ENCODE data around the gene PRKRIP1.
"Not testable (repeated sequence)": the region's sequence is repeated elsewhere in the genome, so short reads cannot be mapped to it uniquely, and the experiment has no call there.

The PRKRIP1 gene

DNA sequence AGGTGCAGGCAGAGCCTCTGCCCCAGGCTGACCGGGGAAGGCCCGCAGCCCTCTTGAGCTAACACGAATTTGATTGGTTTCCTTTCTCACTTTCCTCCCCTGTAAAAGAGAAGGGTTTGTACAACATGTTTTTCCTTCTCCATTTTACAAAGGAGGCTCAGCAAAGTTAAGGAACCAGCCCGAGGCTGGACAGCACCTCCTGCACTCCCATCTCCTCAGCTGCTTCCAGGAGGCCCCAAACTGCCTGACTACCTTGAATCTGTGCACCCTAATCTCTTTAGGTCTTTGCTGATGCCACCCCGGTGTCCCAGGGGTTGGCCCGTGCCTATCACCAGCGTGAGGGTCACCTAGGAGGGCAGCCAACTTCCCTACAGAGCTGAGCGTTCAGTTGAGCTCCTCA is 64.3 kb downstream of the PRKRIP1 start:
- DNase-seq: no peak

DNA sequence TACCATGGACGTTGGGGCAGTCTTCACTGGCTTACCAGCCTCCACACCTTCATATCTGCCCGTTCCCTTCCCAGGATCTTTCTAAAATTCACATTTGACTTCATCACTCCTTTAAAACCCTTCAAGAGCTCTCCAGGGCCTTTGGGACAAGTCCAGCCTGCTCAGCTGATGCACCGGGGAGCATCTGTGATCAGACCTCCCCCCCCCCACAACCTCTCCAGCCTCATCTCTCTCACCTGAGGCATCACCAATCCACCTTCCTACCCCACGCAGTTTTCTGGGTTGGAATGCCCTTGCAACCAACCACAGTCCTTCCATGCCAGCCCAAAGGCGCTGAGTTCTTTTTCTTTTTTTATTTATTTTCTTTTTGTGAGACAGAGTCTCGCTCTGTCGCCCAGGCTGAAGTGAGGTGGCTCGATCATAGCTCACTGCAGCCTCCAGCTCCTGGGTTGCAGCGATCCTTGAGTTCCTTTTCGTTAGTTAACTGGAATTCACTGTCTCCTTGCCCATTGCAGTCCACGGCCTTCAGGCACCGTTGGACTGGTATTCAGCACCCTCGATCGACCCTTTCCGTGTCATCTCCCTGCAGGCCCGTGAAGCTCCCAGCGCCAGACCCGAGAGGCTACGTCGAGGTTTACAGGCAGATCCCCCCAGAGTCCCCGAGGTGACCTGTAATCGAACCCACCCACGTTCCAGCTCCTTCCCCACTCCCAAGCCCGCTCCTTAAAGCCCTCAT is 67.8 kb downstream of the PRKRIP1 start:
- DNase-seq: no peak

DNA sequence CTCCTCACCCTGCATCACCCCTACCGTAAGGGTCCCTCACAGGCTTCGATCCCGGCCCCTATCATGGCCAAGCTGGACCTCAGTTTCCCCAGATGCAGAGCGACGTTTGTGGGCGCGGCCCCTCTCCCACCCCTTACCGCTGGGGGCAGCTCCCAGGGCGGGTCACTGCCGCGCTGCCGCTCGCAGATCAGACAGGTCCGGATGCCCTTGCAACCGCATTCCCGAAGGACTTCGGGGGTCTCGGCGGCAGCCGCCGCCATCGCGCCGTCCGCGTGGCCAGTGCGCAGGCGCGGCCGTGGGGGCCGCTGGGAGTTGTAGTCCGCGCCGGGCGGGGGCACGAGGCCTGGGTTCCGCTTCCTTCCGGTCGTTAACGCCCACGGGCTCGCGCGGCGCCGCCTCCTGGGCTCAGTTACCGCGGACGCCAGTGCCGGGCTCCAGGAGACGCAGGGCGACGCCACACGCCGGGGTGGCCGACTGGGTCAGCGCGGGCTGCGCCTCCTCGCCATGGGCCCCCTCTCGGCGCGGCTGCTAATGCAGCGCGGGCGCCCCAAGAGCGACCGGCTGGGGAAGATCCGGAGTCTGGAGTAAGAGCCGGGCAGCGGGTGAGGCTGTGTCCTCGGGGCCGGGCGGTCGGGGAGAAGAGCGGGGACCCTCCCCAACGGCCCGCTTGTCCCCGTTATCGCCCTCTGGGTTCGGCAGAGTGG is 68.6 kb downstream of the PRKRIP1 start, which contains the start of the genes ALKBH4 and LRWD1:
ALKBH4 (minus strand) TSS at position 287 of the 704 bp plus-strand sequence; CDS start at position 260, 27 bp downstream.
LRWD1 (plus strand) TSS at position 408 of the 704 bp plus-strand sequence; CDS start at position 505, 97 bp downstream.
- peak; percentile 96 for DNase-seq

DNA sequence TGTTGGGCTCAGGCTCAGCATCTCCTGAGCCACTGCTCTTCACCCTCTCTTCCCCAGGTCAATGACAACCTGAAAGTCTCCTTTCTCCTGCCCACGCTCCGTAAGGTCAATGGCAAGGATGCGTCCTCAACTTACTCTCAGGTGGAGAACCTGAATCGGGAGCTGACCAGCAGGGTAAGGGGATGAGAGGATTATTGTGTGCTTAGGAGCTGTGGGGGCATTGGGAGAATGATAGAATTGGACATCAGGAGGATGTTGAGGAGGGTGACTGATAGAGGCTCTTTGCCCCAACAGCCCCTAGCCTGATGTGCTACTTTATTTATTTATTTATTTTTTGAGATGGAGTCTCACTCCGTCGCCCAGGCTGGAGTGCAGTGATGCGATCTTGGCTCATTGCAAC is 69.9 kb downstream of the PRKRIP1 start:
- no peak for DNase-seq

DNA sequence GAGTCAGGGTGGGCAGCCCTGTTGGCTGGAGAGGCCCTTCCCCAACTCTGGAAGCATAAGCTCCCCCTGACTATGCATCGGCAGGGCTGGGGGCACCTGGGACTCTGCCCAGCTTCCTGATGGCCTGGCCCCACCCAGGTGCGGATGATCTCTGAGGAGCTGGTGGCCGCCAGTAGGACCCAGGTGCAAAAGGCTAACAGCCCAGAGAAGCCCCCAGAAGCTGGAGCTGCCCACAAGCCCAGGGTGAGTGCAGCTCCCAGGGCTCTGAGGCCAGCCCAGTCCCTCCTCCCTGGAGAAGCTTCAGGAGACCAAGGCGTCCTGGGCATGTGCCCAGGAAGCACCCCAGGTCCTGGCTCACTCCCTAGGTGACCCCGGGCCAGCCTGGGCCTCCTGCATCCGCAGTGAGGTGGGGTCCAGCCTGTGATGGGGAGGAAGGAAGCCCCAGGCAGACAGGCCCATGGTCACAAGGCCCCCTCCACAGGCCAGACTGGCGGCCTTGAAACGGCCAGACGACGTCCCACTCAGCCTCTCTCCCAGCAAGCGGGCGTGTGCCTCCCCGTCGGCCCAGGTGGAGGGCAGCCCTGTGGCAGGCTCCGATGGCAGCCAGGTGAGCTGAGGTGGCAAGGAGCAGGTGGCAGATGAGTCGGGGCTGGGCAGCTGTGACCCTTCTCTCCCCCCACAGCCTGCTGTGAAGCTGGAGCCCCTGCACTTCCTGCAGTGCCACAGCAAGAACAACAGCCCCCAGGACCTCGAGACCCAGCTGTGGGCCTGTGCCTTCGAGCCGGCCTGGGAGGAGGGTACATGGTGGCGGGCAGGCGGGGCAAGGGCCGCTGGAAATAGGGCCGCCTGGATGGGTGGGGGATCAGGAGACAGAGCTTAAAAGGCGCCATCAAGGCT is 71.7 kb downstream of the PRKRIP1 start:
- no peak for DNase-seq

DNA sequence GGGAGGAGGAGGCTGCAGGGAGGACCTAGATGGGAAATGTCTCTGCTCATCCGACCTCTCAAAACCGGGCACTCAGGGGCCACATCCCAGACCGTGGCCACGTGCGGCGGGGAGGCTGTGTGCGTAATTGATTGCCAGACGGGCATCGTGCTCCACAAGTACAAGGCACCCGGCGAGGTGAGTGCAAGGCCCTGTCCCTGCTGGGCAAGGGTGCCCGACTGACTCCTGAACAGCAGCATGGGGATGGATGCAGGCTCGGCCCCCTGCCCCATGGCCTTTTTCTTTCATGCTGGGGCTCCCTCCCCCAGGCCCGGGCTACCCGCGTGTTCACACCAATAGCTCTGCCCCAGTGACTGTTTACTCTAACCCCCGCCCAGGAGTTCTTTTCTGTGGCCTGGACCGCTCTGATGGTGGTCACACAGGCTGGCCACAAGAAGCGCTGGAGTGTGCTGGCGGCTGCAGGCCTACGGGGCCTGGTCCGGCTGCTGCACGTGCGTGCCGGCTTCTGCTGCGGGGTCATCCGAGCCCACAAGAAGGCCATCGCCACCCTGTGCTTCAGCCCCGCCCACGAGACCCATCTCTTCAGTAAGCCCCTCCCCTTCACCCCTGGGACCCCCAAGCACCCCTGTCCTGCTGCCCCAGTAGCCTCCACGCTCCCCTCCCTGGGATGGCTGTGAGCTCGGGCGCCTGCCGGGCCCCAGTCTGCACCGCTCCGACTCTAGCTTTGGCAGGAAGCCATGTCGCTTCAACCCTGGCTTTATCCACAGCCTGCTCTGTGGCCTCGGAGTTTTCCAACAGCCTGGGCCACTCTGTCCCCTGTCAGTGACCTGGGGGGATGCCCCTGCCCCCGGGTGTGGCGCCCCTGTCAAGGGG is 72.6 kb downstream of the PRKRIP1 start:
- no peak for DNase-seq

DNA sequence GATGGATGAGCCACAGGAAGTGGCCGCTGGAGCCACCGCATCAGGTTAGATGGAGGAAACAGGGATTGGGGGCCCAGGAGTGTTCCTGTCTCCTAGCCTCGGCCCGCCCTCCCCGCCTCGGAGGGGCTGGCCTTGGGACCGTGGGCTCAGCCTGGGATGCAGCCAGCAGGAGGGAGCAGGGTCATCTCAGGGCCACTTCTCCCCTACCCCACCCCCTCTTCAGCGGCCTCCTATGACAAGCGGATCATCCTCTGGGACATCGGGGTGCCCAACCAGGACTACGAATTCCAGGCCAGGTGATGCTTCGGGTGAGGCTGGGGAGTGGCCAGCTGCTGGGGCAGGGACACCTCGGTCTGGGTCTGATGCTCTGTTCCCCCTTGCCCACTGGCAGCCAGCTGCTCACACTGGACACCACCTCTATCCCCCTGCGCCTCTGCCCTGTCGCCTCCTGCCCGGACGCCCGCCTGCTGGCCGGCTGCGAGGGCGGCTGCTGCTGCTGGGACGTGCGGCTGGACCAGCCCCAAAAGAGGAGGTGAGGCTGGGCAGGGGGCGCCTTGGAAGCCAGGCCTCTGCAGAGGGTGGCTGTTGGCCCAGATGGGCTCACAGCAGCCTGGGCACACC is 73.3 kb downstream of the PRKRIP1 start:
- DNase-seq: no peak

DNA sequence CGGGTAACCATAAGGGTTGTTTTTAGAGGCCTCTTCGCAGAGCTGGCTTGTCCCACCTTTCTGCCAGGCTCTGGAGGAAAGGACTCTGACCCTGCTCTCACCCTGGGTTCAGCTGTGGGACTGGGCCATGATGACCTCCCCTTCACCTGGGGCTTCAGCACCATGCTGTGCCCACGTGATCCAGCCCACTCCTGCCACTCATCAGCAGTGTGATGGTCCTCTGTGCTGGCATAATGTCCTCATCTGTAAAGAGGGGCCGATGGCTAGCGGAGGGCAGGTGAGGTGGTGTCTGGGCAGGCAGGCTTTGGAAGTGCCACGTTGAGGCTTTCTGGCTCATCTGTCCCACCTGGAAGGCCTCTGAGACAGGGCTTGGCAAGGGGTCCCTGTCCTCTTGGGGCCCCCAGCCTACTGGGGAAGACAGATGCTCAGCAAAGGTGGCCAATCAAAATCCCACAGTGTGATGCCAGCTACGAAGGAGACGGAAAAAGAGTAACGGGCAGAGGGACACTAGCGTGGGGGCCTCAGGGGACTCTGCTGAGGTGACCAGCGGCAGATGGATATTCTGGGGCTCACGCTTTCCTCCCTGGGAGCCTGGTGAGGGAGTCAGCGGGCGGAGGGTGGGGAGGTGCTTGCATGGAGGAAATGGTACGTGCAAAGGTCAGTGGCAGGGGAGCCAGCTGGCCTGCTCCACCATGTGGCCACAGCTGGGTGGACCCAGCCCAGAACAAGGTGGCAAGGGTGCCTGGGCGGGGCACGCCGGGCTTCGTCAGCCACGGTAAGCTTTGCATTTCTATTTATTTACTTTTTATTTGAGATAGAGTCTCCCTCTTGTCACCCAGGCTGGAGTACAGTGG is 74.0 kb downstream of the PRKRIP1 start:
- DNase-seq: no peak

DNA sequence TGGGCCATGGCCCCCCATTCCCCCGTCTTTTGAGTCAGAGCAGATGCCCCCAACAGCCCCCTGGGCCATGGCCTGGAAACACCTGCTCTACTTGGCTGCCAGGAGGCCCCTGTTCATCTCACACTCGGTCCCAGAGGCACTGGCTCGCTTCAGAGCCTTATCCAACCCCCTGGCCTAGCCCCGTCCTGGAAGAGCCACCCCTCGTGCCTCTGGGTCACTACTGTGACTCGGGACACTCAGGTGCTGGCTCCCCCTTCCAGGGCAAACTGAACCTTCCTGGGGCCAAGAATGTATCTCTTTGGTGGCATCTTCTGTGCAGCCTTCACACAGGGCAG is 75.6 kb downstream of the PRKRIP1 start:
- DNase-seq: no peak

DNA sequence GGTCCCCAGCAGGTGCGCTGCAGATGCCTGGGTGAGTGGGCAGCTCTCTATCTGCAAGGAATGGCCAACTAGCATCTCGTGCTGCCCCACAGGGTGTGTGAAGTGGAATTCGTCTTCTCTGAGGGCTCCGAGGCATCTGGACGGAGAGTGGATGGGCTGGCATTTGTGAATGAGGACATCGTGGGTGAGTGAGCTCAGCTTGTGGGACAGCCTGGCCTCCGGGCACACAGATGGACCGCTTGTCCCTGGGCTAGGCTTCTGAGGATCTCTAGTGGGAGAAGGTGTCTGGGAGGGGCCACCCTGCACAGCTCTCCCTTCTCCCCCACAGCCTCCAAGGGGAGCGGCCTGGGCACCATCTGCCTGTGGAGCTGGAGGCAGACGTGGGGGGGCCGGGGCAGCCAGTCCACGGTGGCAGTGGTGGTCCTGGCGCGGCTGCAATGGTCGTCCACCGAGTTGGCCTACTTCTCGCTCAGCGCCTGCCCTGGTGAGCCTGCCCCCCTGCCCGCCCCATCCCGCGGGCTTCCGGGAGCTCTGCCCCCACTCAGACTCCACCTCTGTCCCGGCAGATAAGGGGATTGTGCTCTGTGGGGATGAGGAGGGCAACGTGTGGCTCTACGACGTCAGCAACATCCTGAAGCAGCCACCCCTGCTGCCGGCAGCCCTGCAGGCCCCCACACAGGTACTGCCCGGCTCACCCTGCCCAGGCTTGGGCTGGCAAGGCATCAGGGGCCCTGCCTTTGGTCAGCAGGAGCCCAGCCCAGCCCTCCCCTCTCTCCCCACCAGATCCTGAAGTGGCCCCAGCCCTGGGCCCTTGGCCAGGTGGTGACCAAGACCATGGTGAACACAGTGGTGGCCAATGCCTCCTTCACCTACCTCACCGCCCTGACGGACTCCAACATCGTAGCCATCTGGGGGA is 76.2 kb downstream of the PRKRIP1 start:
- DNase-seq: no peak

DNA sequence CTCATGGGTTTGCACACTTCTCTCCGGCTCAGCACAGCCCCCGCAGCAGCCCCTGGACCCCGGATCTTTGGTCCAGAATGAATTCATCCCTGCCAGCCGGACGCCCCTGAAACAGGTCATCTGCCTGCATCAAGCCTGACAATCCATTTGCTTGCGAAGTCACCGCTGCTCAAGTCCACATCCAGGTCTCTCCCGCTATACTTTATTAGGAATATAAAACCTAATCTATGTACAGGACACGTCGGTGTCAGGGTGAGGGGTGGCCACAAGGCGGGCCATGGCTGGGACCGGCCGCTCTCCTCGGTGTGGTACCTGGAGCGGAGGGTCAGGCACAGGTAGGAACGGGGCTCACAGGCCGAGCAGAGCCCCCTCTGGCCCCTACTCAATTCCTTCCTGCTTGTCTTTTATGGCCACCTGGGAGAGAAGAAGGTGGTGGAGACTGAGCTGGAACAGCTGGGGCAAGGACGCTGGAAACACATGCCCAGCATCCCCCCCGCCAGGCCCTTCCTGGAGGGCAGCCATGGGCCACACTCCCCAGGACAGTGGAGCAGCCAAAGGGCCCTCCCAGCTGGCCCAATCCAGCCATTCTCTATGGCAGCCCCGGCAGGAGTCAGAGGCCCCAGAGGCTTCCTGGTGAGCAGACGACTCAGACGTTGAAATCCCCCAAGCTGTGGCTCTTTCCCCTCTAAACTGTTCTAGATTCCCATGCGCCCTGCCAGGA is 77.3 kb downstream of the PRKRIP1 start:
- DNase-seq: no peak

DNA sequence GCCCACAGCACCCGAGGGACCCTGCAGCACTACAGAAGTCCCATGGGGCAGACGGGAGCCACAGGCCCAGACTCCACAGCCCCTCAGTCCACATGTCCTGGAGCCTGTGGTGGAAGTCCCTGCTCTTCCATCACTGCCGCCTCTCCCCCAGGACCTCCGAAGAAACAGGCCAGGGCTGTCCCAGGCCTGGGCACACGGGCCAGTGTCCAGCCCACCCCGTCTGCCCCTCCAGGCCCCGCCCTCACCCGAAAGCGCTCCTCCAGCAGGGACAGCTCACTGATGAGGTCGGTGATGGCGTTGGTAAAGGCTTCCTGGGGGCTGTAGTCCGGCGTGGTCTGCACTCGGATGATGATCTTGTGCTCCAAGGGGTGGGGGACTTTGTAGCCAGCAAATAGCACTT is 78.0 kb downstream of the PRKRIP1 start:
- not testable (repeated sequence) for DNase-seq

DNA sequence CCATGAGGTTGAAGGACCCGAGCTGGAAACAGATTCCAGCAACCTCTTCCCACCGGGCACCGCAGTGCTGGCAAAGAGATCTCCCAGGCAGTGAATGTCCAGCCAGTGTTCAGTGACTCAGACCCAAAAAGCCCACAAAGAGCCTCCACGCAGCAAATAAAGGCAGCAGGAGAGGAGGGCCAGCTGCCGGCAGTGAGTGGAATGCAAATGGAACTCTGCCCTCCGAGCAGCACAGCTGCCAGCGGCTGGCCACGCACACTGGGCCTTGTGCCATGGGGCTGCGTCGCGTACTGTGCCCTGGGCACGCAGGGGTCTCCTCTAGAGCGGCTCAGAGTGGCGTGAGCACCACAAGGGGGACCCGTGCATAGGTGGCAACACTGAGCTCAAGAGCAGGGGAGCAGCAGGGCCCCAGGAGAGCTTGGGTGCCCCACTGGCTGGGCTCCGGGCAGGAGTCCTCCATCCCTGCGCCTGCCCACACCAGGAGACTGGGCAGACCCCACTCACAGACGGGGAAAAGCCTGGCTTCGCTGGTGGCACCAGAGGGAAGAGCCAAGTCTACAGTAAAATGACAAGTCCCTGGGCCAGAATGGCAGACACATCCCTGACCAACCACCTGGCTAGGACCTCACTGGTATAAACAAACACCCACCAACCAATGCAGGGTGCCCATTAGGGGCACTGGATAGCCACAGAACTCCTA is 78.7 kb downstream of the PRKRIP1 start:
- not testable (repeated sequence) for DNase-seq
